Measurements from ENCODE around the gene GNG4. TPM values are rescaled to one million over a fixed set of nuclear protein-coding genes. Genes with fewer than 3 reads are reported as not detected.

Gene GNG4
- total and polyA plus RNA-seq, 2 donors (not counting 1 experiment from before 2014, with no cell fraction given): under 0.01 to 0.06 TPM

- peak overlapping the region; percentile 85 for H3K9ac ChIP-seq (ENCODE audit: insufficient read depth, low read length)
- peak overlapping the region; percentile 90 for H3K4me2 ChIP-seq (ENCODE audit: extremely low read depth, insufficient read depth, low read length)
- peak overlapping the region; percentile 84 for H3K27ac ChIP-seq (ENCODE audit: insufficient read depth, low read length)
- H2AFZ ChIP-seq (ENCODE audit: low read length): peak overlapping the region; percentile 82
- TF ChIP-seq, protein P1, sequence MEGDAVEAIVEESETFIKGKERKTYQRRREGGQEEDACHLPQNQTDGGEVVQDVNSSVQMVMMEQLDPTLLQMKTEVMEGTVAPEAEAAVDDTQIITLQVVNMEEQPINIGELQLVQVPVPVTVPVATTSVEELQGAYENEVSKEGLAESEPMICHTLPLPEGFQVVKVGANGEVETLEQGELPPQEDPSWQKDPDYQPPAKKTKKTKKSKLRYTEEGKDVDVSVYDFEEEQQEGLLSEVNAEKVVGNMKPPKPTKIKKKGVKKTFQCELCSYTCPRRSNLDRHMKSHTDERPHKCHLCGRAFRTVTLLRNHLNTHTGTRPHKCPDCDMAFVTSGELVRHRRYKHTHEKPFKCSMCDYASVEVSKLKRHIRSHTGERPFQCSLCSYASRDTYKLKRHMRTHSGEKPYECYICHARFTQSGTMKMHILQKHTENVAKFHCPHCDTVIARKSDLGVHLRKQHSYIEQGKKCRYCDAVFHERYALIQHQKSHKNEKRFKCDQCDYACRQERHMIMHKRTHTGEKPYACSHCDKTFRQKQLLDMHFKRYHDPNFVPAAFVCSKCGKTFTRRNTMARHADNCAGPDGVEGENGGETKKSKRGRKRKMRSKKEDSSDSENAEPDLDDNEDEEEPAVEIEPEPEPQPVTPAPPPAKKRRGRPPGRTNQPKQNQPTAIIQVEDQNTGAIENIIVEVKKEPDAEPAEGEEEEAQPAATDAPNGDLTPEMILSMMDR (conservative IDR thresholded peaks at IDR 0.05 in 1 of 2, IDR thresholded peaks at IDR 0.05 in 1 of 2; ENCODE audit: low read depth in 1 of 2, low read length in 2 of 2): no peak
- TF ChIP-seq EZH2 (IDR thresholded peaks at IDR 0.05; ENCODE audit: low read length, missing control alignments): no peak
- peak overlapping the region; percentile 70 to 88 (median 82) for H3K4me3 ChIP-seq (replicated peaks in 1 of 4; ENCODE audit: control extremely low read depth in 1 of 4, insufficient read depth in 1 of 4, low read depth in 3 of 4, low read length in 4 of 4)
- no peaks in the 10 kb centered on the region for H3K9me3 ChIP-seq (ENCODE audit: control insufficient read depth, insufficient read depth, low read depth, low read length)
- H3K79me2 ChIP-seq (ENCODE audit: control insufficient read depth, insufficient read depth, low read length): peaks cover 34% of the 10 kb centered on the region
- H3K36me3 ChIP-seq (ENCODE audit: control insufficient read depth, insufficient read depth, low read length): no peaks in the 10 kb centered on the region
- H3K4me1 ChIP-seq (ENCODE audit: control insufficient read depth, extremely low read depth, insufficient read depth, low read length): peaks cover 2% of the 10 kb centered on the region
- H3K27me3 ChIP-seq (ENCODE audit: control insufficient read depth, insufficient read depth, low read length): no peaks in the 10 kb centered on the region
- H4K20me1 ChIP-seq (ENCODE audit: control insufficient read depth, extremely low read depth, insufficient read depth, low read length): no peaks in the 10 kb centered on the region
- peak; percentile 51 to 62 for DNase-seq (ENCODE audit: low read depth in 2 of 2)
Measured at GRCh38 chr1:235503403-235504121, 146.0 kb downstream of the GNG4 start.

DNA sequence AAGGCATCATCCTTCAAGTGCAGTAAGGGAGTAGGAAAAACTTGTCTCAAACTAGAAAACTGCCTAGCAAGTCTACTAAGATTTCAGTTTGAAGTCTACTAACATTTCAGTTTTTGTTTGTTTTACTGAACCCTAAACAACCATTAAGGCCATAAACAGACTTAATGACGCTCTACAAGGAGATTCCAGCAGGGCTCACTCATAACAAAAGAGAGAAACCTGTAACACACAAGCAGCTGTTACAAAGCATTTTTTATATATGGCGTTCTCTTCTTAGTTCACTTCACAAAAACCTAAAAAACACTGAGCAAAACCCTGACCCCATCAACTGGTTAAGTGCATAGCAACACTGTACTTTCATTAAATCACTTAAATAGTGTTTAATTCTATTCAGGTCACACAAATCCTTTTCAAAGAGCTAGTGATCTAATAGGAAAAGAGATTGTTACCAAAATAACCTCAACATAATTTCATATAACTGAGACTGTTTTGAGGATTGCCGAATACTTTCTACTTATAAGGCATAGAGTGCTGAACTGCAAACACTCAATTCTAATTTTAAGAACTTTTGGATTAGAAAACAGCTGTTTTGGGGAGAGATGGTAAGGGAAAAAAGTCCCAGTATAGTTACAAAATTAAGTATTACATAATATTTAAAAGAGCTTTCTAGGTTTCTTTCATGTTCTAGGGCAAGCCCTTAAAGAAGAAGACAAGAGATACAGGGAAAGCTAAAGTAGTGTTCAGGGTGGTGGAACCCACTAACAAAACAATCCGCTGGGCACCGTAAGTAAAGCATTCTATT, 146.8 kb downstream of the GNG4 start:
- Histone ChIP-seq H3K27me3 (ENCODE audit: control insufficient read depth, insufficient read depth, low read length) (no peaks in the 10 kb centered on the region), H3K4me2 (ENCODE audit: extremely low read depth, insufficient read depth, low read length) (peak overlapping the region; percentile 90), H4K20me1 (ENCODE audit: control insufficient read depth, extremely low read depth, insufficient read depth, low read length) (no peaks in the 10 kb centered on the region), H3K79me2 (ENCODE audit: control insufficient read depth, insufficient read depth, low read length) (peaks cover 34% of the 10 kb centered on the region), H3K4me1 (ENCODE audit: control insufficient read depth, extremely low read depth, insufficient read depth, low read length) (peaks cover 2% of the 10 kb centered on the region), H3K36me3 (ENCODE audit: control insufficient read depth, insufficient read depth, low read length) (no peaks in the 10 kb centered on the region), H3K9ac (ENCODE audit: insufficient read depth, low read length) (peak overlapping the region; percentile 21), H2AFZ (ENCODE audit: low read length) (peak overlapping the region; percentile 82), H3K9me3 (ENCODE audit: control insufficient read depth, insufficient read depth, low read depth, low read length) (no peaks in the 10 kb centered on the region), H3K27ac (ENCODE audit: insufficient read depth, low read length) (peak overlapping the region; percentile 84), H3K4me3 (replicated peaks in 1 of 4; ENCODE audit: control extremely low read depth in 1 of 4, insufficient read depth in 1 of 4, low read depth in 3 of 4, low read length in 4 of 4) (peak overlapping the region; percentile 70 to 88 (median 82))
- peak; percentile 51 to 58 for DNase-seq (ENCODE audit: low read depth in 2 of 2)
- TF ChIP-seq, protein P1 (conservative IDR thresholded peaks at IDR 0.05 in 1 of 2, IDR thresholded peaks at IDR 0.05 in 1 of 2; ENCODE audit: low read depth in 1 of 2, low read length in 2 of 2): no peak
- no peak for TF ChIP-seq EZH2 (IDR thresholded peaks at IDR 0.05; ENCODE audit: low read length, missing control alignments)

DNA sequence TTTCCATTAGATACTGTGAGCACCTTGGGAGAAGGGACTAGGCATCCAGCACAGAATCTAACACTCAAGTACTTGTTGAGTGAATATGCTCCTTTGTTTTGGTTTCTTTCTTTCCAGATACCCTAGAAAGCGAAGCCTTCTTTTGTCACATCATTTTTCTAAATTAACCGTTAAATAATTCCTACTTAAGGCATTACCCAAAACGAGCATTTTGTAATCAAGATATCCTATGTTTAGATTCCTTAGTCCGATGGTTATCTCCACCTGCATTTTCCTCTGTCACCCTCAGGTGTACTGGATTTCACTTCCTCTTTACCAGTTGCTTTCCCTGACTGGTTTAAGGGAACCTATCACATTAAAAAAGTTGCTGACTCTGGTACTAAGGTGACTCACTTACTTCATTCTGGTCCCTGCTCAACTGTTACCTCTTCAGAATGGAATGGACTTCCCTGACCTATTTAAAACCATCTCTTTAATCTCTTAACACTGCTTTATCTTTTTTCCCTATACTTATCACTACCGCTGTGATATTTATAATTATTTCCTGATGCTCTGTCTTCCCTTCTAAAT, 148.5 kb downstream of the GNG4 start:
- H3K4me1 ChIP-seq (ENCODE audit: control insufficient read depth, extremely low read depth, insufficient read depth, low read length): peaks cover 2% of the 10 kb centered on the region
- no peak overlapping the region for H2AFZ ChIP-seq (ENCODE audit: low read length)
- H3K4me2 ChIP-seq (ENCODE audit: extremely low read depth, insufficient read depth, low read length): no peak overlapping the region
- no peaks in the 10 kb centered on the region for H3K27me3 ChIP-seq (ENCODE audit: control insufficient read depth, insufficient read depth, low read length)
- no peak overlapping the region for H3K9ac ChIP-seq (ENCODE audit: insufficient read depth, low read length)
- no peaks in the 10 kb centered on the region for H4K20me1 ChIP-seq (ENCODE audit: control insufficient read depth, extremely low read depth, insufficient read depth, low read length)
- H3K27ac ChIP-seq (ENCODE audit: insufficient read depth, low read length): no peak overlapping the region
- DNase-seq (ENCODE audit: low read depth in 2 of 2): peak in 1 of 2 donors; percentile 78
- H3K4me3 ChIP-seq (replicated peaks in 1 of 4; ENCODE audit: control extremely low read depth in 1 of 4, insufficient read depth in 1 of 4, low read depth in 3 of 4, low read length in 4 of 4): no peak overlapping the region
- no peaks in the 10 kb centered on the region for H3K36me3 ChIP-seq (ENCODE audit: control insufficient read depth, insufficient read depth, low read length)
- H3K79me2 ChIP-seq (ENCODE audit: control insufficient read depth, insufficient read depth, low read length): peaks cover 35% of the 10 kb centered on the region
- H3K9me3 ChIP-seq (ENCODE audit: control insufficient read depth, insufficient read depth, low read depth, low read length): no peaks in the 10 kb centered on the region
- TF ChIP-seq EZH2 (IDR thresholded peaks at IDR 0.05; ENCODE audit: low read length, missing control alignments): no peak
- TF ChIP-seq, protein P1 (conservative IDR thresholded peaks at IDR 0.05 in 1 of 2, IDR thresholded peaks at IDR 0.05 in 1 of 2; ENCODE audit: low read depth in 1 of 2, low read length in 2 of 2): no peak
